CD8-positive, alpha-beta memory T cell (primary cell): ENCODE measurements around the gene IQCK. TPM values are rescaled to one million over a fixed set of nuclear protein-coding genes. Genes with fewer than 3 reads are reported as not detected.
A peak's percentile ranks its signal among the peaks of the same experiment; 100 is the strongest.

Experiments
- CTCF ChIA-PET: fragments of 350-600 bp; sonication (Branson Sonifier 250); formaldehyde crosslinking; loops from one replicate; lab custom pipeline; 2021; ENCODE audit warnings: antibody characterized with exemption; lab: Charles Lee
- POLR2A ChIA-PET: fragments of 350-600 bp; sonication (Branson Sonifier 250); formaldehyde crosslinking; loops from one replicate; lab custom pipeline; 2021; ENCODE audit warnings: antibody characterized with exemption; lab: Charles Lee
- DNase-seq, 5 donors: peaks; one replicate each; pipeline versions ENCODE4 v3.0.0 to v3.0.0-alpha.2; 2020 to 2022; ENCODE audit warnings: mixed read lengths in 1 of 5
- H3K27ac ChIP-seq: one replicate; pipeline ENCODE4 v1.7.0; 2013; ENCODE audit warnings: low read depth, mild to moderate bottlenecking, low read length, moderate library complexity
- H3K27me3 ChIP-seq: 2 replicates; pipeline ENCODE4 v1.7.0; 2013; ENCODE audit warnings: low read length, mild to moderate bottlenecking; ENCODE audit not compliant: insufficient read depth, poor library complexity, severe bottlenecking
- H3K36me3 ChIP-seq: 2 replicates; pipeline ENCODE4 v1.7.0; 2013; ENCODE audit warnings: mild to moderate bottlenecking, low read length, moderate library complexity; ENCODE audit not compliant: insufficient read depth
- H3K4me1 ChIP-seq: 2 replicates; pipeline ENCODE4 v1.7.0; 2013; ENCODE audit warnings: mild to moderate bottlenecking, low read length, moderate library complexity; ENCODE audit not compliant: insufficient read depth
- H3K4me3 ChIP-seq: 2 replicates; pipeline ENCODE4 v1.7.0; 2013; ENCODE audit warnings: mild to moderate bottlenecking, low read length
- H3K9me3 ChIP-seq: 2 replicates; pipeline ENCODE4 v1.7.0; 2013; ENCODE audit warnings: mild to moderate bottlenecking, low read length
- H3K27ac Mint-ChIP-seq, 8 donors: one replicate each; pipeline ENCODE4 v1.8.0; 2020 to 2021; ENCODE audit warnings: mixed read lengths in 8 of 8, mild to moderate bottlenecking in 6 of 8, inconsistent platforms in 3 of 8, moderate library complexity in 3 of 8
- H3K27me3 Mint-ChIP-seq, 2 donors: one replicate each; pipeline ENCODE4 v1.8.0; 2020 to 2021; ENCODE audit warnings: mixed read lengths in 2 of 2, mild to moderate bottlenecking in 1 of 2, moderate library complexity in 1 of 2
- H3K36me3 Mint-ChIP-seq, 3 donors: one replicate each; pipeline ENCODE4 v1.8.0; 2020 to 2021; ENCODE audit warnings: mixed read lengths in 3 of 3, inconsistent platforms in 1 of 3, mild to moderate bottlenecking in 1 of 3
- H3K4me1 Mint-ChIP-seq, 3 donors: one replicate each; pipeline ENCODE4 v1.8.0; 2020 to 2021; ENCODE audit warnings: mixed read lengths in 3 of 3, inconsistent platforms in 1 of 3, mild to moderate bottlenecking in 1 of 3
- H3K4me3 Mint-ChIP-seq, 7 donors: one replicate each; pipeline ENCODE4 v1.8.0; 2020 to 2021; ENCODE audit warnings: mixed read lengths in 7 of 7, mild to moderate bottlenecking in 6 of 7, moderate library complexity in 4 of 7, inconsistent platforms in 2 of 7
- H3K9me3 Mint-ChIP-seq, 5 donors: one replicate each; pipeline ENCODE4 v1.8.0; 2020 to 2022; ENCODE audit warnings: mixed read lengths in 5 of 5, mild to moderate bottlenecking in 3 of 5, moderate library complexity in 2 of 5, inconsistent platforms in 1 of 5
- polyA plus RNA-seq: library from polyadenylated mRNA; unstranded; fragments of 300-500 nt; fragmentation: Illumina TruSeq; gene quantifications from one replicate; pipeline ENCODE4 v1.2.3, GENCODE V29; 2021
- total RNA-seq, 2 experiments: library from RNA; stranded (reverse); gene quantifications; one replicate each; pipeline ENCODE4 v1.2.3, GENCODE V29; 2021

Gene IQCK
- total and polyA plus RNA-seq, 3 experiments from 2014 or later: 1.9 to 3.8 (median 2.6) TPM

- no peak overlapping the region for H3K4me3 ChIP-seq
- no peak overlapping the region for H3K27ac Mint-ChIP-seq
- H3K36me3 Mint-ChIP-seq: no peaks in the 10 kb centered on the region
- H3K4me1 ChIP-seq: no peaks in the 10 kb centered on the region
- no peaks in the 10 kb centered on the region for H3K9me3 ChIP-seq
- no peaks in the 10 kb centered on the region for H3K27me3 ChIP-seq
- H3K4me1 Mint-ChIP-seq: no peaks in the 10 kb centered on the region
- ChIA-PET CTCF (no interaction called here), POLR2A (no interaction called here)
- no peaks in the 10 kb centered on the region for H3K9me3 Mint-ChIP-seq
- no peaks in the 10 kb centered on the region for H3K36me3 ChIP-seq
- H3K27ac ChIP-seq: no peak overlapping the region
- no peak overlapping the region for H3K4me3 Mint-ChIP-seq
- DNase-seq: no peak
- H3K27me3 Mint-ChIP-seq: no peaks in the 10 kb centered on the region
These were observed 112.0 kb downstream of the IQCK start for GRCh38 chr16:19829844-19830692.

DNA sequence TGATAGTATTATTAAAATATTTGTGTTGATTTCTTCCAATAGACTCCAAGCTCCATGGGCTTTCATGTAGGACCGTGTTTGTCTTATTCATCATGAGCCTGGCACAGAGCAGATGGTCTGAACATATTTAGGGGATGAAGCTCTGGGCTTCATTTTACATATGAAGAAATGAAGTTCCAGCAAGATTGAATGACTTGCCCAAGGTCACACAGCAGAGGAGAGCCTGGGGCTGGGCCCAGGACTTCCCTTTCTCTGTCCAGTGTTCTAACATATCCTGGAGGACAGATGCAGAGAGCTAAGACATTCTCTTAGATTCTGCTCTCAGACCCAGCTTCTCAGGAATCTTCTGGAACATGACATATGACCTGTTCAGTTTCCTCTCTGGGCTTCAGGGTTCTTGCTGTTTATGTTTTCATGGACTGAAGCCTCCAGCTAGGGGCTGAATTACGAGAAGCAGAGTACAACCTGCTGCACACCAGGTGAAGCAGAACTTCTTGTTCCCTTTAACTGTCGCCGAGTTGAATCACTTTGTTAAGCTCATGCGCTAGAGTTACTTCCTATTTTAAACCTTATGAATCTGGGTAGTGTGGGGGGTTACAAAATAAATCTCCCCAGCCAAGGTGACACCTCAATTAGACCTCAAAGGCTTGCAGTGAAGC is 113.0 kb downstream of the IQCK start:
- H3K4me3 Mint-ChIP-seq: peak overlapping the region in 1 of 7 donors; percentile 66
- Histone ChIP-seq H3K36me3 (no peaks in the 10 kb centered on the region), H3K27me3 (no peaks in the 10 kb centered on the region), H3K4me3 (no peak overlapping the region), H3K9me3 (no peaks in the 10 kb centered on the region), H3K27ac (no peak overlapping the region), H3K4me1 (no peaks in the 10 kb centered on the region)
- ChIA-PET POLR2A (no interaction called here), CTCF (no interaction called here)
- no peaks in the 10 kb centered on the region for H3K36me3 Mint-ChIP-seq
- no peak overlapping the region for H3K27ac Mint-ChIP-seq
- no peaks in the 10 kb centered on the region for H3K9me3 Mint-ChIP-seq
- H3K27me3 Mint-ChIP-seq: no peaks in the 10 kb centered on the region
- H3K4me1 Mint-ChIP-seq: no peaks in the 10 kb centered on the region
- DNase-seq: no peak

- no peaks in the 10 kb centered on the region for H3K27me3 ChIP-seq
- no peaks in the 10 kb centered on the region for H3K36me3 Mint-ChIP-seq
- no peaks in the 10 kb centered on the region for H3K36me3 ChIP-seq
These were observed 113.6 kb downstream of the IQCK start for GRCh38 chr16:19831678-19832077.

DNA sequence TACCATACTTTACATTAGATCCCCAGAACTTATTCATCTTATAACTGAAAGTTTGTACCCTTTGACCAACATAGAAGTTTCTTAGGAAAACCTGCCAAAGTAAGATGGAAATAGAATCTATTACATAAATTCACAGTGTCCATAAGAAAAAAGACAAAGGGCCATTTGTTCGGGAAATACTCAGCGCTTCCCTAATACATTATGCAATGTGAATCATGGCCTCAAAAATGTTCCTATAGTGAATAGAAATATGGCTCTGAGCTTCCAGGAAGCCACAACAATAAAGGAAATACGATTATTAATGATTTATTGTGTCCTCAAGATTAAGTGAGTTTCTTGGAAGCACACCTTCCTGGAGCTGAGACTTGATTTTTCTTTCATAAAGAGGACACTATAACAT is 115.1 kb downstream of the IQCK start:
- Mint-ChIP-seq H3K27ac (no peak overlapping the region), H3K9me3 (no peaks in the 10 kb centered on the region), H3K27me3 (no peaks in the 10 kb centered on the region), H3K36me3 (no peaks in the 10 kb centered on the region), H3K4me1 (no peaks in the 10 kb centered on the region), H3K4me3 (no peak overlapping the region)
- H3K4me3 ChIP-seq: no peak overlapping the region
- H3K27ac ChIP-seq: no peak overlapping the region
- POLR2A ChIA-PET: no interaction called here
- no peaks in the 10 kb centered on the region for H3K36me3 ChIP-seq
- no peaks in the 10 kb centered on the region for H3K9me3 ChIP-seq
- H3K4me1 ChIP-seq: no peaks in the 10 kb centered on the region
- H3K27me3 ChIP-seq: no peaks in the 10 kb centered on the region
- no peak for DNase-seq
- CTCF ChIA-PET: no interaction called here

More at GRCh38 chr16:19831678-19832077, 113.6 kb downstream of the IQCK start:
- POLR2A ChIA-PET: interaction anchor here (0.6 kb wide), 1 partner anchor 101 kb away, joined by 3 read pairs; no protein-coding TSS in a partner anchor
- H3K4me3 ChIP-seq: no peak overlapping the region
- Mint-ChIP-seq H3K4me3 (no peak overlapping the region), H3K27me3 (no peaks in the 10 kb centered on the region), H3K9me3 (no peaks in the 10 kb centered on the region), H3K27ac (no peak overlapping the region), H3K4me1 (no peaks in the 10 kb centered on the region)
- H3K9me3 ChIP-seq: no peaks in the 10 kb centered on the region
- no peak overlapping the region for H3K27ac ChIP-seq
- no peaks in the 10 kb centered on the region for H3K4me1 ChIP-seq
- no peak for DNase-seq
- CTCF ChIA-PET: no interaction called here

GRCh38 chr16:19833581-19833980 is 115.5 kb downstream of the IQCK start:
- no peak for DNase-seq
- Mint-ChIP-seq H3K4me3 (no peak overlapping the region), H3K9me3 (no peaks in the 10 kb centered on the region), H3K36me3 (no peaks in the 10 kb centered on the region), H3K4me1 (no peaks in the 10 kb centered on the region), H3K27ac (no peak overlapping the region), H3K27me3 (no peaks in the 10 kb centered on the region)
- no peak overlapping the region for H3K4me3 ChIP-seq
- no peaks in the 10 kb centered on the region for H3K36me3 ChIP-seq
- ChIA-PET CTCF (no interaction called here), POLR2A (no interaction called here)
- no peak overlapping the region for H3K27ac ChIP-seq
- no peaks in the 10 kb centered on the region for H3K9me3 ChIP-seq
- no peaks in the 10 kb centered on the region for H3K4me1 ChIP-seq
- H3K27me3 ChIP-seq: no peaks in the 10 kb centered on the region

DNA sequence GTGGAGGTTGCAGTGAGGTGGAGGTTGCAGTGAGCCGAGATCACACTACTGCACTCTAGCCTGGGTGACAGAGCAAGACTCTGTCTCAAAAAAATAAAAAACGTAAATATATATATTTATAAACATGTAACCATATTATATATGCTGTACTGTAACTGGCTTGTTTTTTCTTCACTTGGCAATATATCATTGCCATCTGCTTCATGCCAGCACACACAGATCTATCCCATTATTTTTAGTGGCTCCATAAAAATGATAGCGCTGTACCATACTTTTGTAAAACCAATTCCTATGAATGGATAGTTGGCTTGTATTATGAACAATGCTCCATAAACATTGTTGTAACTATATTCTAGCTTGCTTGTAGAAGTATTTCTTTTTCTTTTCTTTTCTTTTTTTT is 117.1 kb downstream of the IQCK start:
- no peaks in the 10 kb centered on the region for H3K36me3 Mint-ChIP-seq
- Histone ChIP-seq H3K36me3 (no peaks in the 10 kb centered on the region), H3K27ac (no peak overlapping the region), H3K4me3 (no peak overlapping the region), H3K4me1 (no peaks in the 10 kb centered on the region), H3K9me3 (no peaks in the 10 kb centered on the region), H3K27me3 (no peaks in the 10 kb centered on the region)
- no peaks in the 10 kb centered on the region for H3K9me3 Mint-ChIP-seq
- no peak overlapping the region for H3K27ac Mint-ChIP-seq
- ChIA-PET POLR2A (no interaction called here), CTCF (no interaction called here)
- H3K4me1 Mint-ChIP-seq: no peaks in the 10 kb centered on the region
- no peak overlapping the region for H3K4me3 Mint-ChIP-seq
- no peak for DNase-seq
- no peaks in the 10 kb centered on the region for H3K27me3 Mint-ChIP-seq

DNA sequence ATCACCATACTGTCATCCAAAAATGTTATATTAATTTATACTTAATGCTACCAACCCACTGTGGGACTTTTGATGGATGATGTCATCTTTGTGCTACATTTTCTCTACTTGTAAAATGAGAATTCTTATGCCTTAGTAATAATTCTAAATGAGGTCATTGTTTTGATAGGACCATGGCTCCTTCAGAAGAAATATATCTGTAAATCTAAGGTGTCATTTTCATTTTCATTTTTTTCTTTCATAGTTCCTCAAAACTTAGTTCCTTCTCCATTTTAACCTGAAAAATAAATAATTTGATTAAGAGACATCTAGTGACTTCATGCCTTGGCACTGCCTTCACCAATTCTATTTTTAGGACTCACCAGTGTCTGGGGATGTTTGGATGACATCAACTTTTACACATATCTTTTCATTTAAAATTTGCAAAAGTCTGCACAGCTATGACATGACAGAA is 117.9 kb downstream of the IQCK start:
- DNase-seq: no peak
- H3K36me3 Mint-ChIP-seq: no peaks in the 10 kb centered on the region
- Histone ChIP-seq H3K9me3 (no peaks in the 10 kb centered on the region), H3K4me3 (no peak overlapping the region), H3K27ac (no peak overlapping the region), H3K4me1 (no peaks in the 10 kb centered on the region), H3K36me3 (no peaks in the 10 kb centered on the region), H3K27me3 (no peaks in the 10 kb centered on the region)
- CTCF ChIA-PET: no interaction called here
- H3K9me3 Mint-ChIP-seq: no peaks in the 10 kb centered on the region
- no peaks in the 10 kb centered on the region for H3K4me1 Mint-ChIP-seq
- POLR2A ChIA-PET: no interaction called here
- H3K27me3 Mint-ChIP-seq: no peaks in the 10 kb centered on the region
- no peak overlapping the region for H3K4me3 Mint-ChIP-seq
- H3K27ac Mint-ChIP-seq: no peak overlapping the region

- H3K27me3 ChIP-seq: no peaks in the 10 kb centered on the region
- POLR2A ChIA-PET: no interaction called here
- Mint-ChIP-seq H3K27ac (no peak overlapping the region), H3K36me3 (no peaks in the 10 kb centered on the region), H3K27me3 (no peaks in the 10 kb centered on the region), H3K9me3 (no peaks in the 10 kb centered on the region), H3K4me3 (no peak overlapping the region), H3K4me1 (no peaks in the 10 kb centered on the region)
- H3K9me3 ChIP-seq: no peaks in the 10 kb centered on the region
- CTCF ChIA-PET: no interaction called here
- H3K4me1 ChIP-seq: no peaks in the 10 kb centered on the region
- DNase-seq: no peak
- no peak overlapping the region for H3K4me3 ChIP-seq
- no peaks in the 10 kb centered on the region for H3K36me3 ChIP-seq
- H3K27ac ChIP-seq: no peak overlapping the region
These were observed 119.4 kb downstream of the IQCK start for GRCh38 chr16:19837331-19837980.
